K562 (cell line): Measurements from ENCODE around the gene MFSD12. TPM values are rescaled to one million over a fixed set of nuclear protein-coding genes. Genes with fewer than 3 reads are reported as not detected.

Experiments used
- CUX1 ChIP-seq: fragments of 200-800 bp; sonication (Bioruptor generic); IDR thresholded peaks from 2 replicates; pipeline ENCODE4 v1.6.1; 2016; ENCODE audit warnings: missing genetic modification characterization, missing compliant biosample characterization
- HES1 ChIP-seq: fragments of 450-650 bp; IDR thresholded peaks from 2 replicates; pipeline ENCODE4 v1.6.1; 2016; ENCODE audit warnings: low read depth, mild to moderate bottlenecking, moderate library complexity
- IFI16 ChIP-seq: fragments of 250-450 bp; sonication (Bioruptor Pico); IDR thresholded peaks from 2 replicates; pipeline ENCODE4 v2.1.2; 2022; ENCODE audit warnings: mild to moderate bottlenecking, inconsistent platforms
- NCOR1 ChIP-seq: fragments of 450-650 bp; IDR thresholded peaks from 2 replicates; pipeline ENCODE4 v1.6.1; 2016; ENCODE audit warnings: mild to moderate bottlenecking, moderate library complexity
- PRDM10 ChIP-seq: fragments of 450-650 bp; IDR thresholded peaks from 2 replicates; pipeline ENCODE4 v1.6.1; 2018; ENCODE audit not compliant: partially characterized antibody
- RAD21 ChIP-seq, 2 experiments: fragments of 250-450 bp in 1 of 2; fragments of 450-650 bp in 1 of 2; sonication (Bioruptor Pico) in 1 of 2; formaldehyde crosslinking in 1 of 2; IDR thresholded peaks in 1 of 2; conservative IDR thresholded peaks in 1 of 2; 2 replicates each; pipeline versions ENCODE4 v1.4.0 to v1.8.0; 2020 to 2022; ENCODE audit warnings: mild to moderate bottlenecking in 2 of 2, moderate library complexity in 1 of 2
- RBM25 ChIP-seq: fragments of 200-400 bp; formaldehyde crosslinking; IDR thresholded peaks from 2 replicates; pipeline ENCODE4 v1.6.1; 2018; ENCODE audit warnings: low read length, low read depth, moderate library complexity; ENCODE audit not compliant: severe bottlenecking
- SP2 ChIP-seq: IDR thresholded peaks from 2 replicates; pipeline ENCODE4 v1.6.1; 2011; ENCODE audit warnings: mild to moderate bottlenecking, low read depth, low read length, moderate library complexity; ENCODE audit not compliant: poor library complexity, severe bottlenecking; ENCODE audit errors: extremely low read depth
- ZNF175 ChIP-seq: fragments of 200-800 bp; sonication (Bioruptor generic); IDR thresholded peaks from 2 replicates; pipeline ENCODE4 v1.6.1; 2016; ENCODE audit warnings: low read depth, mild to moderate bottlenecking, missing genetic modification characterization, missing compliant biosample characterization
- ZNF655 ChIP-seq: fragments of 250-450 bp; sonication (Bioruptor Pico); IDR thresholded peaks from 2 replicates; pipeline ENCODE4 v1.5.0; 2021
- ZNF668 ChIP-seq: fragments of 250-450 bp; sonication (Bioruptor Pico); IDR thresholded peaks from 2 replicates; pipeline ENCODE4 v1.8.0; 2022; ENCODE audit warnings: mild to moderate bottlenecking, inconsistent platforms
- ZNF766 ChIP-seq: fragments of 200-800 bp; sonication (Bioruptor generic); conservative IDR thresholded peaks from 2 replicates; pipeline ENCODE4 v1.6.1; 2016; ENCODE audit warnings: missing genetic modification characterization, missing compliant biosample characterization
- polyA plus RNA-seq, 8 experiments: library from polyadenylated mRNA; depleted of rRNA in 4 of 8; stranded (reverse) in 5 of 8; unstranded in 3 of 8; fragments of >200 nt; fragmentation: Nextera tagmentation in 2 of 8; fragmentation: Illumina TruSeq in 1 of 8; extraction: Ambion mirVana in 2 of 8; extraction: Trizol in 1 of 8; gene quantifications; 2 replicates each; pipeline versions ENCODE4 v1.2.1 to v1.2.3, GENCODE V29; 2011 to 2014; ENCODE audit warnings: inconsistent platforms in 1 of 8, missing spikeins in 1 of 8
- total RNA-seq, 7 experiments: library from RNA; depleted of rRNA in 6 of 7; stranded (reverse); fragments of >200 nt in 6 of 7; fragmentation: Illumina TruSeq in 2 of 7; extraction: Trizol in 2 of 7; gene quantifications; 2 replicates each; pipeline versions ENCODE4 v1.2.1 to v1.2.3, GENCODE V29; 2011 to 2021; ENCODE audit warnings: low replicate concordance in 1 of 7

Gene MFSD12
- total and polyA plus RNA-seq, 9 of the 15 experiments (the other 6 are each of a cell fraction or from before 2014, with no cell fraction given): 0.69 to 112 (median 31.8) TPM

GRCh38 chr19:3520166-3521103 lies 37.0 kb downstream of the MFSD12 start (continued):
- TF ChIP-seq RBM25 (no peak), RAD21 (CRISPR knock-in tag; conservative IDR thresholded peaks at IDR 0.05 in 1 of 2, IDR thresholded peaks at IDR 0.05 in 1 of 2) (peak; percentile 57 to 76), PRDM10 (peak; percentile 37), ZNF668 (CRISPR knock-in tag) (no peak), CUX1 (no peak), IFI16 (CRISPR knock-in tag) (no peak), ZNF175 (CRISPR knock-in tag) (no peak), SP2 (no peak), NCOR1 (peak; percentile 56), ZNF766 (CRISPR knock-in tag) (0 out of 2 replicates have a peak, but pooled peaks have one; percentile 5), ZNF655 (no peak), HES1 (peak; percentile 38; the same call in 1 of the 2 replicates)
